ENCODE data around the gene LARP4B.

The LARP4B gene

DNA sequence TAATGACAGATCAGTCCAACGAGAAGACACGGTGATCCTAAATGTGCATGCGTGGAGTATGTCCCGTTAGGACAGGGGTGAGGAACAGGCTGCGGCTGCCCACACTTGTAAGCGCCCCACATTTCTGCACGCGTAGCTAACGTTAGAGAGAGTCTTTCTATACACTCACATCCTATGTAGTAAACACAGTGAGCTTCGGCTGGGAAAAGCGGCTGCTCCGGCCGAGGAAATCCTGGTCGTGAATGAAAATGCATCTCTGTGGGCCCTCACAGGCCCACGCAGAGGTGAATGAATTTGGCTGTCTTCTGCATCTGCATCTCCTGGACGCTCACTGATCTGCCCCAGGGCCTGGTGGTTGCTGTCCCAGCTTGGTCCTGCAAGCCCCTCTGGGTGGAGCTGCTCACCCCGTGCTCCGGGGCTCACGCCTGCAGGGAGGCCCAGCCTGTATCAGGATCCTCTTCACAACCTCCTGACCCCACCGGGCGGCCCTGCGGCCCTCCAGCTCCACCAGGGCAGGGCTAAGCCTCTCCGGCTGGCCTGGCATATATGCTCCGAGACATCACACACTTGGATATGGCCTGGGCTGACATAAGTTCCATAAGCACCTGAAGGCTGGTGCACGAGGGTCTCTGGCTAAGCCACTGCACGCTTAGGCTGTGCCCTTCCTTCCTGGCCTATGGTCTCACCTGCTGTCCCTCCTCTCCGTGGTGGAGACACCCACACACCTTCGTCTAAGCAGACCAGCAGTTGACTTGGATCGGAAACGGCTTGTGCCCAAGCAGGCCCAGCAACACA, 124.1 kb downstream of the LARP4B start:
- no peak for DNase-seq (ENCODE audit: low spot score)

- DNase-seq (ENCODE audit: low spot score), result no peak
Observed at GRCh38 chr10:806451-807162, 124.9 kb downstream of the LARP4B start.

GRCh38 chr10:805620-806305, 125.7 kb downstream of the LARP4B start:
- no peak for DNase-seq (ENCODE audit: low spot score)

GRCh38 chr10:804787-805619, 126.5 kb downstream of the LARP4B start:
- DNase-seq (ENCODE audit: low spot score), result no peak

DNA sequence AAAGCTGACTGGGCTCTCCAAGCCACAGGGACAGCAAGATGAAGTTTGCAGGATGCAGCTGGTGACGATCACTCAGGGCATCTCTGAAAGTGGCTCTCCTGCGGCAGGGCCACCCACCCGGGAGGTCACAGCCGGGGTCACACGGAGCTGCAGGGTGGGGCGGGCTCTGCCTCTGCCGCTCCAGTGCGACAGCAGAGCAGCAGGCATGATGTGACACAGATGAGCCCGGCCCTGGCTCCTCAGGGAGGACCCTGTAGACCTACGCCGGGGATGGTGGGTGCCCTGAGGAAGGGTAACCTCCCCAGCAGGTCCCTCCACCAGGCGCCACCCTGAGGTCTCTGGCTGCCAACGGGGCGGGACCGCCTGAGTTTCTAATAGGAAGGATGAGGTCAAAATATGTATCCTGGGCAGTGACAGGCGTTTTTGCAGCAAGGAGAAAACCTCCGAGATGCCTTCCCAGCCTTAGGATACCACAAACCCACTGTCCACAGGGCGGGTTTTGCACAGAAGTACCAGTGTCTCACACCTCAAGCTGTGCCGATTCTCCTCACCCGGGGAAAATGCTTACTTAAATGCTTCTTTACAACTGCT, 127.2 kb downstream of the LARP4B start:
- no peak for DNase-seq (ENCODE audit: low spot score)

GRCh38 chr10:803041-803741, 128.3 kb downstream of the LARP4B start:
- no peak for DNase-seq (ENCODE audit: low spot score)

DNA sequence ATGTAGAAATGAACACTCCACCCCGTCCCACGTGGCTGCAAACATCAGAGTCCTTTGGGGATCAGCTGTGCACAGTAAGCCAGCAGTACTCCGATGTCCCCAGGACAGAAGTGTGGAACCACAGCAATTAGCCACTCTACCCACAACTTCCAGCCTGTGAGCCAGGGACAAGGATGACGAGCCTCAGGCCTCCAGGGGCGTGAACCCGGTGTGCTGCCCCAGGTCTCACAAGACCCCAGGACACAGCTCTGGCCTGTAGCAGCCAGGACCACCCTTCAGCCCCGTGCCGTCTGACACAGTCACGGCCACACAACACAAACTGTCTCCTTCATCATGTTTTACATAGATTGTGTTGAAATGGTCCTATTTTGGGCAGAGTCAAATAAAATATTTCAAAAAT, 129.0 kb downstream of the LARP4B start:
- no peak for DNase-seq (ENCODE audit: low spot score)

GRCh38 chr10:797179-797578, 134.3 kb downstream of the LARP4B start:
- no peak for DNase-seq (ENCODE audit: low spot score)

GRCh38 chr10:796233-796632, 135.3 kb downstream of the LARP4B start:
- DNase-seq (ENCODE audit: low spot score), result no peak

DNA sequence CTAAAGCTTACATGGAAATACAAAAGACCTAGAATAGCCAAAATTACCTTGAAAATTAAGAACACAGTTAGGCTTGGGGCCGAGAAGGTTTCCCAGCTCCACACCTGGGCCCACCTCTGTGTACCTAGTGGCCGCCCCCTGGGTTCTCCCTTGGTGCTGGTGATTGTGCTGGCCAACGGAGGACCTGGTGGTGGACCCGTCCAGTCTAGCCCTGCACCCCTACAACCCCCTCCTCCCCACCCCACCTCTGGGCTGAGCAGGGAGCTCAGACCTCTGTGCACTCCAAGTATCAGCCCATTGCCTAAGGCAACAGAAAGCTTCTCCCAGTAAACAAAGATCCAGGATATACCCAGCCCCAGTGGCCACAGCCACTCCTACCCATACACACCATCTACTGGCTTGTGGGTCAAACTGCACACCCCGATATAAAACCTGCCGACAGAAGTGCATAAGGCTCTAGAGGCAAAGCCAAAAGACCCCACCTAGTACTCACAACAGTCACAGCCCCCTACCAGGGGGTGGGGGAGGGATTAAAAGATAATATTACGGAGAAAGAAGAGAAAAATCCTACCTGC, 137.0 kb downstream of the LARP4B start:
- DNase-seq (ENCODE audit: low spot score), result no peak

DNA sequence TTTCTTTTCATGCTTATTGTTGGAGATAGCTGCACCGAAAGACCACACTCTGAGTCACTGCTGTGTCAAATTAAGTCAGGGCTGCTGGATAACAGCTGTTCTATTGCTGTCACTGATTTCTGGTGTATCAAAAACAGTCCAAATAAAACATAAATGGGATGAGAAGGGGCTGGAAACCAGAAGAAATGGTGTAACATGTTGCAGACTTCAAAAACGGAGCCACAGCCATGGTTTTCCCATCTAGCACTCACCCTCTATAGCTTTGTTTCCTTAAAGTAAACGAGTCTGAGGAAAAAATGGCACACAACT, 138.8 kb downstream of the LARP4B start:
- DNase-seq (ENCODE audit: low spot score), result no peak

- no peak for DNase-seq (ENCODE audit: low spot score)
Observed at GRCh38 chr10:792083-792791, 139.3 kb downstream of the LARP4B start.

DNA sequence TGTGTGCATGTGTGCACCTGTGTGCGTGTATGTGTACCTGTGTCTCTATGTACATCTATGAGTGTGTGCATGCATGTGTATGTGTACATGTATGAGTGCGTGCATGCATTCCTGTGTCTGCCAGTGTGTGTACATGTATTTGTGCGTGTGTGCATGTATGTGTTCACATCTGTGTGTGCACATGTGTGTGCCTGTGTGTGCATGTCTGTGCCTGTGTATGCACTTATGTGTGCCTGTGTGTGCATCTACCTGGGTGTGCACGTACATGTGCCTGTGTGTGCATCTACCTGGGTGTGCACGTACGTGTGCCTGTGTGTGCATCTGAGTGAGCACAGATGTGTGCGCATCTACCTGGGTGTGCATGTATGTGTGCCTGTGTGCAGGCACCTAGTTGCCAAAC, 139.9 kb downstream of the LARP4B start:
- DNase-seq (ENCODE audit: low spot score), result peak; percentile 45

DNA sequence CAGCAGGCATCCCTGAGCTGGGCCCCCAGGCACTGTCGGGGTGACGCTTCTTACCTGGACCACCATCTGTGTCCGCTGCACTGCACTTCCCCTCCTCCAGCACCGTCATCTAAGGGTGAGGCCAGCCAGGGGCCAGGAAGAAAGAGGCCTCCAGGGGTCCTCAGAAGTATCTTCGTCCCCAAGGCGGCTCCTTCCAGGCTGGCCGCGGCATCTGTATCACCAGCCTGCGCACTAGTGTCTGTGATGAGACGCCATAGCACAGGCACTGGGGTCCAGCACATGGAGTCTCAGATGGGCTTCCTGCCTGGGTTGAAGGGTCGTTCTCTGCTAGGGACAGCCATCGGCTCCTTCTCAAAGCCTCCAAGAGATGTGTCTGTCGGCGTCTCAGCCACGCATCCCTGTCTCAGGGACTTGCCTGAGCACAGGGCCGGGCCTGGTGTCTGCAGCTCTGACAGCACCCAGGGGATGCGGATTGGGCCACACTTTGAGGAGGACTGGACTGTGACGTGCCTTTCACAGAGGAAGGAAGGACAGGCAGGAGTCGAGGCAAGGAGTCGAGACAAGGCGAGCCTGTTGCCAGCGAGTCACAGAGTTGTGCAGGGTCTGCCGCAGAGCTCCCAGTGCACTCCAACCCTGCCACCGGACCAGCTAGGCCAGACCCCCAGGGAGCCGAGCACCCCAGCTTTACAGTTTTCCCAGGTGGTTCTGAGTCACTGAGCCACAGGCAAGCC, 140.5 kb downstream of the LARP4B start:
- DNase-seq (ENCODE audit: low spot score), result peak; percentile 57

- peak; percentile 57 for DNase-seq (ENCODE audit: low spot score)
Observed at GRCh38 chr10:789831-790701, 141.4 kb downstream of the LARP4B start.

GRCh38 chr10:788796-789748, 142.4 kb downstream of the LARP4B start:
- no peak for DNase-seq (ENCODE audit: low spot score)

GRCh38 chr10:787933-788651, 143.4 kb downstream of the LARP4B start:
- peak; percentile 65 for DNase-seq (ENCODE audit: low spot score)
